HG02571 (cell line): ENCODE measurements around the gene ABHD11.

ENCODE experiments used
- ATAC-seq: cut with Tn5 transposase; IDR thresholded peaks from one replicate; pipeline ENCODE4 v1.9.1; 2021; ENCODE audit warnings: mild to moderate bottlenecking, moderate library complexity; ENCODE audit not compliant: unreplicated experiment

ABHD11 gene

GRCh38 chr7:73702665-73703064 is 35.9 kb downstream of the ABHD11 start:
- ATAC-seq, result no peak

- no peak for ATAC-seq
Observed at GRCh38 chr7:73702226-73702625, 36.4 kb downstream of the ABHD11 start.

GRCh38 chr7:73701357-73701995 is 37.1 kb downstream of the ABHD11 start:
- no peak for ATAC-seq

GRCh38 chr7:73700581-73701134 is 37.9 kb downstream of the ABHD11 start:
- ATAC-seq, result no peak

GRCh38 chr7:73700069-73700423 is 38.6 kb downstream of the ABHD11 start:
- no peak for ATAC-seq

GRCh38 chr7:73699370-73700068 is 39.1 kb downstream of the ABHD11 start:
- ATAC-seq, result no peak

- no peak for ATAC-seq
Observed at GRCh38 chr7:73698410-73698809, 40.2 kb downstream of the ABHD11 start.

- ATAC-seq, result no peak
Observed at GRCh38 chr7:73696372-73696771, 42.2 kb downstream of the ABHD11 start.

GRCh38 chr7:73690646-73691045 is 48.0 kb downstream of the ABHD11 start:
- no peak for ATAC-seq

GRCh38 chr7:73688288-73688687 is 50.3 kb downstream of the ABHD11 start:
- ATAC-seq, result no peak
